ENCODE data around the gene MIPOL1.
"Not testable (repeated sequence)": the region's sequence is repeated elsewhere in the genome, so short reads cannot be mapped to it uniquely, and the experiment has no call there.

MIPOL1 gene

GRCh38 chr14:37295262-37295661, 97.5 kb downstream of the MIPOL1 start:
- not testable (repeated sequence) for DNase-seq

GRCh38 chr14:37311252-37311651, 113.5 kb downstream of the MIPOL1 start:
- DNase-seq = no peak

- no peak for DNase-seq
Observed at GRCh38 chr14:37318938-37319337, 121.2 kb downstream of the MIPOL1 start.

- DNase-seq = no peak
Observed at GRCh38 chr14:37320106-37320505, 122.4 kb downstream of the MIPOL1 start.

GRCh38 chr14:37325332-37325731, 127.6 kb downstream of the MIPOL1 start:
- DNase-seq = no peak

- no peak for DNase-seq
Observed at GRCh38 chr14:37326434-37326833, 128.7 kb downstream of the MIPOL1 start.

- DNase-seq = not testable (repeated sequence)
Observed at GRCh38 chr14:37327933-37328332, 130.2 kb downstream of the MIPOL1 start.

GRCh38 chr14:37328673-37329072, 130.9 kb downstream of the MIPOL1 start:
- no peak for DNase-seq

GRCh38 chr14:37329189-37330001, 131.7 kb downstream of the MIPOL1 start:
- no peak for DNase-seq

GRCh38 chr14:37330910-37331309, 133.2 kb downstream of the MIPOL1 start:
- no peak for DNase-seq

GRCh38 chr14:37340353-37340752, 142.6 kb downstream of the MIPOL1 start:
- DNase-seq = no peak

GRCh38 chr14:37343307-37344094, 145.8 kb downstream of the MIPOL1 start:
- DNase-seq = no peak

- DNase-seq = no peak
Observed at GRCh38 chr14:37363661-37364060, 165.9 kb downstream of the MIPOL1 start.

- no peak for DNase-seq
Observed at GRCh38 chr14:37369425-37369824, 171.7 kb downstream of the MIPOL1 start.

- DNase-seq = no peak
Observed at GRCh38 chr14:37375566-37375965, 177.8 kb downstream of the MIPOL1 start.

GRCh38 chr14:37376944-37377609, 179.3 kb downstream of the MIPOL1 start:
- no peak for DNase-seq

GRCh38 chr14:37384870-37385596, 187.3 kb downstream of the MIPOL1 start:
- no peak for DNase-seq

- not testable (repeated sequence) for DNase-seq
Observed at GRCh38 chr14:37397157-37397940, 199.6 kb downstream of the MIPOL1 start.

- DNase-seq = no peak
Observed at GRCh38 chr14:37397941-37398215, 200.1 kb downstream of the MIPOL1 start.

- DNase-seq = no peak
Observed at GRCh38 chr14:37399517-37399916, 201.8 kb downstream of the MIPOL1 start.

- DNase-seq = no peak
Observed at GRCh38 chr14:37401093-37401492, 203.4 kb downstream of the MIPOL1 start.

GRCh38 chr14:37403626-37404025, 205.9 kb downstream of the MIPOL1 start:
- no peak for DNase-seq

Data from effector CD4-positive, alpha-beta T cell (primary cell).